ENCODE measurements around the gene POLR2F. TPM values are rescaled to one million over a fixed set of nuclear protein-coding genes. Genes with fewer than 3 reads are reported as not detected.

The POLR2F gene
- polyA plus RNA-seq, 1 of the 3 experiments (the other 2 are of a cell fraction), result 255 TPM

- ChIA-PET POLR2A (no interaction called here), CTCF (no interaction called here)
- Histone ChIP-seq H4K20me1 (ENCODE audit: insufficient read depth) (no peaks in the 10 kb centered on the region), H3K36me3 (replicated peaks in 1 of 2; ENCODE audit: control insufficient read depth in 1 of 2, insufficient read depth in 2 of 2, low read length in 1 of 2) (no peaks in the 10 kb centered on the region), H3K4me1 (ENCODE audit: control insufficient read depth in 1 of 2, insufficient read depth in 2 of 2, low read depth in 1 of 2, low read length in 1 of 2) (no peaks in the 10 kb centered on the region; a peak in 1 of 4 replicates), H3K9ac (no peak overlapping the region), H3K27me3 (ENCODE audit: insufficient read depth) (no peaks in the 10 kb centered on the region), H3K27ac (ENCODE audit: low read depth in 2 of 2, low read length in 1 of 2) (no peak overlapping the region), H3K4me3 (ENCODE audit: low read depth in 2 of 2, low read length in 1 of 2) (no peak overlapping the region), H3K9me3 (no peaks in the 10 kb centered on the region), H3K9me2 (no peaks in the 10 kb centered on the region), H3K79me2 (ENCODE audit: insufficient read depth) (no peaks in the 10 kb centered on the region), H2AFZ (ENCODE audit: low read depth) (no peak overlapping the region), H3F3A (replicated peaks; ENCODE audit: insufficient read depth) (no peaks in the 10 kb centered on the region), H3K4me2 (no peak overlapping the region)
- WGBS (ENCODE audit: low lambda C conversion rate), result 48% methylated on average over 4 of the region's 14 CpGs
- no peak for DNase-seq
- TF ChIP-seq ELF1 (IDR thresholded peaks at IDR 0.05) (no peak), RFX5 (IDR thresholded peaks at IDR 0.05; ENCODE audit: low read length) (no peak), JUND (IDR thresholded peaks at IDR 0.05) (no peak), EP300 (IDR thresholded peaks at IDR 0.05; ENCODE audit: borderline replicate concordance in 1 of 2, low read depth in 1 of 2, low read length in 1 of 2) (0 out of 4 replicates have a peak, but pooled peaks of 1 of the 2 experiments have one; percentile 43), USF2 (IDR thresholded peaks at IDR 0.05; ENCODE audit: borderline replicate concordance, low read depth, low read length) (no peak), GATA2 (CRISPR knock-in tag; IDR thresholded peaks at IDR 0.05) (peak; percentile 42; the same call in 1 of the 2 replicates), NRF1 (IDR thresholded peaks at IDR 0.05; ENCODE audit: low read depth, low read length) (no peak)
Measured at GRCh38 chr22:38009000-38009806, 55.7 kb downstream of the POLR2F start.

- Histone ChIP-seq H3K36me3 (replicated peaks in 1 of 2; ENCODE audit: control insufficient read depth in 1 of 2, insufficient read depth in 2 of 2, low read length in 1 of 2) (no peaks in the 10 kb centered on the region), H3K4me2 (no peak overlapping the region), H3K27ac (ENCODE audit: low read depth in 2 of 2, low read length in 1 of 2) (no peak overlapping the region), H3K79me2 (ENCODE audit: insufficient read depth) (no peaks in the 10 kb centered on the region), H3K9me3 (no peaks in the 10 kb centered on the region), H3F3A (replicated peaks; ENCODE audit: insufficient read depth) (no peaks in the 10 kb centered on the region), H3K9ac (no peak overlapping the region), H3K4me3 (ENCODE audit: low read depth in 2 of 2, low read length in 1 of 2) (no peak overlapping the region), H2AFZ (ENCODE audit: low read depth) (no peak overlapping the region), H3K4me1 (ENCODE audit: control insufficient read depth in 1 of 2, insufficient read depth in 2 of 2, low read depth in 1 of 2, low read length in 1 of 2) (no peaks in the 10 kb centered on the region; a peak in 1 of 4 replicates), H4K20me1 (ENCODE audit: insufficient read depth) (no peaks in the 10 kb centered on the region), H3K27me3 (ENCODE audit: insufficient read depth) (no peaks in the 10 kb centered on the region), H3K9me2 (no peaks in the 10 kb centered on the region)
- 94% methylated on average over 7 of the region's 7 CpGs for WGBS (ENCODE audit: low lambda C conversion rate)
- ChIA-PET POLR2A (interaction anchor here (0.6 to 0.7 kb wide), 2 partner anchors 54 to 56 kb away, joined by 3 read pairs; no protein-coding TSS in a partner anchor), CTCF (no interaction called here)
- DNase-seq, result no peak
- no peak for TF ChIP-seq NRF1 (IDR thresholded peaks at IDR 0.05; ENCODE audit: low read depth, low read length)
- TF ChIP-seq IRF3 (IDR thresholded peaks at IDR 0.05; ENCODE audit: low read depth, low read length), result no peak
- no peak for TF ChIP-seq MXI1 (IDR thresholded peaks at IDR 0.05; ENCODE audit: low read depth, low read length)
- TF ChIP-seq RFX5 (IDR thresholded peaks at IDR 0.05; ENCODE audit: low read length), result no peak
- TF ChIP-seq CHD2 (IDR thresholded peaks at IDR 0.05; ENCODE audit: low read length, partially characterized antibody), result no peak
- no peak for TF ChIP-seq JUND (IDR thresholded peaks at IDR 0.05)
- no peak for TF ChIP-seq FOSL2 (IDR thresholded peaks at IDR 0.05; ENCODE audit: borderline replicate concordance, low read depth)
- no peak for TF ChIP-seq ELF1 (IDR thresholded peaks at IDR 0.05)
- TF ChIP-seq PBX3 (IDR thresholded peaks at IDR 0.05), result no peak
- no peak for TF ChIP-seq RXRA (IDR thresholded peaks at IDR 0.05; ENCODE audit: borderline replicate concordance, low read depth)
- TF ChIP-seq GABPA (IDR thresholded peaks at IDR 0.05; ENCODE audit: low read depth), result no peak
- TF ChIP-seq TCF12 (IDR thresholded peaks at IDR 0.05), result no peak
- TF ChIP-seq YY1 (IDR thresholded peaks at IDR 0.05; ENCODE audit: low read depth), result no peak
- TF ChIP-seq POLR2AphosphoS5 (IDR thresholded peaks at IDR 0.05; ENCODE audit: low read depth, low read length), result no peak
- no peak for TF ChIP-seq SIN3A (IDR thresholded peaks at IDR 0.05; ENCODE audit: borderline replicate concordance, low read depth, low read length)
- no peak for TF ChIP-seq NFIC (IDR thresholded peaks at IDR 0.05; ENCODE audit: borderline replicate concordance)
- no peak for TF ChIP-seq MEF2A (IDR thresholded peaks at IDR 0.05; ENCODE audit: borderline replicate concordance, low read depth)
- no peak for TF ChIP-seq MAX (IDR thresholded peaks at IDR 0.05; ENCODE audit: low read depth)
Measured at GRCh38 chr22:38012604-38013072, 59.1 kb downstream of the POLR2F start.
